HL-60 (cell line): ENCODE measurements around the gene TRIM23.

ENCODE experiments used
- DNase-seq, 2 experiments: peaks; one replicate each; pipeline ENCODE4 v3.0.0-alpha.2; 2010 to 2020; ENCODE audit warnings: low read depth in 1 of 2, low spot score in 1 of 2
- H3K27ac ChIP-seq: fragments of 250-450 bp; sonication (Bioruptor Pico); replicated peaks from 2 replicates; pipeline ENCODE4 v1.5.1; 2020; ENCODE audit warnings: mild to moderate bottlenecking, moderate library complexity
- H3K27me3 ChIP-seq: fragments of 250-450 bp; sonication (Bioruptor Pico); 2 replicates; pipeline ENCODE4 v1.5.1; 2021; ENCODE audit warnings: mild to moderate bottlenecking, moderate library complexity; ENCODE audit not compliant: insufficient read depth, poor library complexity, severe bottlenecking
- H3K4me3 ChIP-seq: replicated peaks from 2 replicates; pipeline ENCODE4 v1.5.1; 2011; ENCODE audit warnings: mild to moderate bottlenecking, control low read depth, low read length; ENCODE audit not compliant: insufficient read depth
- CTCF ChIP-seq: IDR thresholded peaks from one replicate; pipeline ENCODE4 v1.5.1; 2011; ENCODE audit warnings: low read length, control low read depth, inconsistent platforms; ENCODE audit not compliant: insufficient read depth
- GABPA ChIP-seq: IDR thresholded peaks from 2 replicates; pipeline ENCODE4 v1.6.1; 2012; ENCODE audit warnings: low read depth
- POLR2AphosphoS5 ChIP-seq: IDR thresholded peaks from 2 replicates; pipeline ENCODE4 v1.6.1; 2012; ENCODE audit warnings: low read depth
- SPI1 ChIP-seq: IDR thresholded peaks from 2 replicates; pipeline ENCODE4 v1.6.1; 2012; ENCODE audit warnings: low read depth, mild to moderate bottlenecking, borderline replicate concordance
- TF ChIP-seq, protein P1 (sequence below): IDR thresholded peaks from 2 replicates; pipeline ENCODE4 v1.6.1; 2012; ENCODE audit warnings: low read depth; ENCODE audit not compliant: insufficient replicate concordance

TRIM23 gene

GRCh38 chr5:65562731-65563701 lies 61.1 kb downstream of the TRIM23 start, which contains the start of the genes CENPK and PPWD1:
Gene CENPK (minus strand): TSS chr5:65563168. CDS start chr5:65554907, 8,261 bp downstream.
Gene PPWD1 (plus strand): TSS chr5:65563296. CDS start chr5:65563311, 15 bp downstream.
- peak; percentile 66 to 92 for DNase-seq
- H3K27me3 ChIP-seq: no peaks in the 10 kb centered on the region
- peak; percentile 85 for TF ChIP-seq POLR2AphosphoS5
- no peak; the same call in 1 of the 2 replicates for TF ChIP-seq GABPA
- TF ChIP-seq SPI1: peak; percentile 15; the same call in 1 of the 2 replicates
- H3K4me3 ChIP-seq: peak within 1 kb of the TSS; percentile 76
- H3K27ac ChIP-seq: peak within 1 kb of the TSS; percentile 87

- no peak for DNase-seq
- Histone ChIP-seq H3K27ac (no peak overlapping the region), H3K27me3 (no peaks in the 10 kb centered on the region), H3K4me3 (no peak overlapping the region)
- TF ChIP-seq, protein P1, sequence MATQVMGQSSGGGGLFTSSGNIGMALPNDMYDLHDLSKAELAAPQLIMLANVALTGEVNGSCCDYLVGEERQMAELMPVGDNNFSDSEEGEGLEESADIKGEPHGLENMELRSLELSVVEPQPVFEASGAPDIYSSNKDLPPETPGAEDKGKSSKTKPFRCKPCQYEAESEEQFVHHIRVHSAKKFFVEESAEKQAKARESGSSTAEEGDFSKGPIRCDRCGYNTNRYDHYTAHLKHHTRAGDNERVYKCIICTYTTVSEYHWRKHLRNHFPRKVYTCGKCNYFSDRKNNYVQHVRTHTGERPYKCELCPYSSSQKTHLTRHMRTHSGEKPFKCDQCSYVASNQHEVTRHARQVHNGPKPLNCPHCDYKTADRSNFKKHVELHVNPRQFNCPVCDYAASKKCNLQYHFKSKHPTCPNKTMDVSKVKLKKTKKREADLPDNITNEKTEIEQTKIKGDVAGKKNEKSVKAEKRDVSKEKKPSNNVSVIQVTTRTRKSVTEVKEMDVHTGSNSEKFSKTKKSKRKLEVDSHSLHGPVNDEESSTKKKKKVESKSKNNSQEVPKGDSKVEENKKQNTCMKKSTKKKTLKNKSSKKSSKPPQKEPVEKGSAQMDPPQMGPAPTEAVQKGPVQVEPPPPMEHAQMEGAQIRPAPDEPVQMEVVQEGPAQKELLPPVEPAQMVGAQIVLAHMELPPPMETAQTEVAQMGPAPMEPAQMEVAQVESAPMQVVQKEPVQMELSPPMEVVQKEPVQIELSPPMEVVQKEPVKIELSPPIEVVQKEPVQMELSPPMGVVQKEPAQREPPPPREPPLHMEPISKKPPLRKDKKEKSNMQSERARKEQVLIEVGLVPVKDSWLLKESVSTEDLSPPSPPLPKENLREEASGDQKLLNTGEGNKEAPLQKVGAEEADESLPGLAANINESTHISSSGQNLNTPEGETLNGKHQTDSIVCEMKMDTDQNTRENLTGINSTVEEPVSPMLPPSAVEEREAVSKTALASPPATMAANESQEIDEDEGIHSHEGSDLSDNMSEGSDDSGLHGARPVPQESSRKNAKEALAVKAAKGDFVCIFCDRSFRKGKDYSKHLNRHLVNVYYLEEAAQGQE: no peak
- TF ChIP-seq CTCF (no peak), POLR2AphosphoS5 (no peak), GABPA (no peak), SPI1 (no peak)
These were observed 67.4 kb downstream of the TRIM23 start for GRCh38 chr5:65556718-65557117.

GRCh38 chr5:65556181-65556580 lies 68.0 kb downstream of the TRIM23 start:
- no peak overlapping the region for H3K4me3 ChIP-seq
- no peak for TF ChIP-seq SPI1
- TF ChIP-seq CTCF: no peak
- TF ChIP-seq, protein P1: no peak
- TF ChIP-seq POLR2AphosphoS5: no peak
- no peak for TF ChIP-seq GABPA
- H3K27me3 ChIP-seq: no peaks in the 10 kb centered on the region
- no peak for DNase-seq
- H3K27ac ChIP-seq: no peak overlapping the region

GRCh38 chr5:65555287-65555686 lies 68.8 kb downstream of the TRIM23 start:
- Histone ChIP-seq H3K27ac (no peak overlapping the region), H3K27me3 (no peaks in the 10 kb centered on the region), H3K4me3 (no peak overlapping the region)
- DNase-seq: no peak
- TF ChIP-seq POLR2AphosphoS5 (no peak), CTCF (no peak), GABPA (no peak)
- TF ChIP-seq, protein P1: no peak
